Endothelial cell of umbilical vein (primary cell): ENCODE data around the gene MYT1. TPM values are rescaled to one million over a fixed set of nuclear protein-coding genes. Genes with fewer than 3 reads are reported as not detected.

Experiments
- BruUV-seq: library from RNA; stranded (reverse); fragments of 400-500 nt; replicated peaks from 2 replicates; lab custom pipeline; 2021; lab: Mats Ljungman, UMichigan
- CTCF ChIA-PET: fragments of 300-600, 350-600 bp; sonication (Branson Sonifier 250); formaldehyde crosslinking; loops from one replicate; lab custom pipeline; 2021; ENCODE audit warnings: antibody characterized with exemption, inconsistent platforms; lab: Charles Lee
- POLR2A ChIA-PET: fragments of 300-600, 350-600 bp; sonication (Branson Sonifier 250); formaldehyde crosslinking; loops from one replicate; lab custom pipeline; 2021; ENCODE audit warnings: antibody characterized with exemption, inconsistent platforms; lab: Charles Lee
- DNase-seq: peaks from one replicate; pipeline ENCODE4 v3.0.0-alpha.2; 2011; ENCODE audit warnings: low read depth, low spot score
- FAIRE-seq: peaks from 2 replicates; lab custom pipeline; 2011; peaks lifted over from hg19 to GRCh38; lab: Jason Lieb, UNC
- H2AFZ ChIP-seq: 2 replicates; pipeline ENCODE4 v1.6.0; 2012; ENCODE audit warnings: low read depth, low read length, control low read depth, inconsistent platforms
- H3K27ac ChIP-seq: 2 replicates; pipeline ENCODE4 v1.5.1; 2011; ENCODE audit warnings: low read depth, mild to moderate bottlenecking, control low read depth, low read length, moderate library complexity; ENCODE audit not compliant: insufficient read depth
- H3K27me3 ChIP-seq, 2 experiments: 2 replicates each; pipeline versions ENCODE4 v1.6.0 to v1.6.1; 2011; ENCODE audit warnings: low read length in 2 of 2, mixed read lengths in 1 of 2; ENCODE audit not compliant: control insufficient read depth in 2 of 2, insufficient read depth in 2 of 2
- H3K36me3 ChIP-seq, 2 experiments: 2 replicates in 1 of 2; 3 replicates in 1 of 2; pipeline ENCODE4 v1.5.1; 2011; ENCODE audit warnings: low read length in 2 of 2, mild to moderate bottlenecking in 1 of 2, moderate library complexity in 1 of 2; ENCODE audit not compliant: control insufficient read depth in 2 of 2, insufficient read depth in 2 of 2; ENCODE audit errors: extremely low read depth in 1 of 2
- H3K4me1 ChIP-seq: 3 replicates; pipeline ENCODE4 v1.5.1; 2011; ENCODE audit warnings: mild to moderate bottlenecking, low read length; ENCODE audit not compliant: control insufficient read depth, insufficient read depth; ENCODE audit errors: extremely low read depth
- H3K4me2 ChIP-seq: 2 replicates; pipeline ENCODE4 v1.6.1; 2011; ENCODE audit warnings: low read length, control low read depth, mixed read lengths; ENCODE audit not compliant: insufficient read depth
- H3K4me3 ChIP-seq, 3 experiments: fragments of 200-600 bp in 1 of 3; sonication (generic), shearing (Covaris generic) in 1 of 3; replicated peaks in 1 of 3; 2 replicates each; pipeline ENCODE4 v1.5.1; 2011 to 2016; ENCODE audit warnings: control low read depth in 3 of 3, low read length in 3 of 3, mild to moderate bottlenecking in 2 of 3, inconsistent platforms in 1 of 3, low read depth in 1 of 3, moderate library complexity in 1 of 3; ENCODE audit not compliant: insufficient read depth in 1 of 3
- H3K79me2 ChIP-seq: 2 replicates; pipeline ENCODE4 v1.6.0; 2012; ENCODE audit warnings: low read length, inconsistent platforms; ENCODE audit not compliant: control insufficient read depth, insufficient read depth
- H3K9ac ChIP-seq: replicated peaks from 2 replicates; pipeline ENCODE3; 2011; ENCODE audit warnings: low read length, control low read depth; ENCODE audit not compliant: insufficient read depth; ENCODE audit errors: extremely low read depth
- H3K9me1 ChIP-seq: replicated peaks from 3 replicates; pipeline ENCODE4 v1.6.0; 2011; ENCODE audit warnings: mild to moderate bottlenecking, low read length; ENCODE audit not compliant: control insufficient read depth, insufficient read depth; ENCODE audit errors: extremely low read depth
- H3K9me3 ChIP-seq: replicated peaks from 2 replicates; pipeline ENCODE4 v1.5.1; 2012; ENCODE audit warnings: low read length, inconsistent platforms; ENCODE audit not compliant: control insufficient read depth, insufficient read depth
- H4K20me1 ChIP-seq: replicated peaks from 2 replicates; pipeline ENCODE3; 2011; ENCODE audit warnings: mild to moderate bottlenecking, low read length; ENCODE audit not compliant: control insufficient read depth, insufficient read depth; ENCODE audit errors: extremely low read depth
- CTCF ChIP-seq, 2 donors: IDR thresholded peaks; 1 replicate in 1 of 2; 2 replicates in 1 of 2; pipeline ENCODE4 v1.5.1; 2011; ENCODE audit warnings: low read length in 2 of 2, mild to moderate bottlenecking in 2 of 2, moderate library complexity in 2 of 2, control low read depth in 1 of 2, inconsistent platforms in 1 of 2, low read depth in 1 of 2; ENCODE audit not compliant: insufficient read depth in 1 of 2; ENCODE audit errors: extremely low read depth in 1 of 2
- EZH2 ChIP-seq: IDR thresholded peaks from 2 replicates; pipeline ENCODE4 v1.6.1; 2012; ENCODE audit warnings: borderline replicate concordance, low read depth, mild to moderate bottlenecking, moderate library complexity, low read length, inconsistent platforms; ENCODE audit not compliant: severe bottlenecking
- FOS ChIP-seq: IDR thresholded peaks from 2 replicates; pipeline ENCODE4 v1.6.1; 2011; ENCODE audit warnings: mild to moderate bottlenecking, low read length, moderate library complexity, borderline replicate concordance; ENCODE audit not compliant: insufficient read depth
- GATA2 ChIP-seq: IDR thresholded peaks from 2 replicates; pipeline ENCODE4 v1.7.0; 2011; ENCODE audit warnings: low read depth, mild to moderate bottlenecking, moderate library complexity, mixed read lengths, low read length; ENCODE audit not compliant: insufficient read length, insufficient read depth
- JUN ChIP-seq: IDR thresholded peaks from 2 replicates; pipeline ENCODE4 v1.6.1; 2011; ENCODE audit warnings: borderline replicate concordance, low read depth; ENCODE audit not compliant: insufficient read length, insufficient read depth
- MAX ChIP-seq: IDR thresholded peaks from 2 replicates; pipeline ENCODE4 v1.6.1; 2011; ENCODE audit not compliant: insufficient read depth, insufficient read length
- MYC ChIP-seq: IDR thresholded peaks from one replicate; pipeline ENCODE4 v1.6.1; 2011; ENCODE audit warnings: mild to moderate bottlenecking, low read depth, low read length
- POLR2A ChIP-seq: IDR thresholded peaks from 2 replicates; pipeline ENCODE4 v1.6.1; 2012; ENCODE audit warnings: low read depth, mild to moderate bottlenecking, control low read depth, low read length
- POLR2AphosphoS5 ChIP-seq: IDR thresholded peaks from 2 replicates; pipeline ENCODE4 v1.6.1; 2012; ENCODE audit warnings: low read depth, mild to moderate bottlenecking, control low read depth, low read length, moderate library complexity; ENCODE audit not compliant: insufficient read depth
- dilution Hi-C: fragments of 300-500 bp; cut with MboI; formaldehyde crosslinking; loops from one replicate; pipeline ENCODE4 v1.15.0; 2019; ENCODE audit warnings: low sequenced_read_pairs; ENCODE audit not compliant: extremely low pct_ligation_motif_present
- intact Hi-C: fragments of 100-400 bp; cut with micrococcal nuclease; formaldehyde crosslinking; loops from one replicate; pipeline ENCODE4 v1.10.0; 2022
- polyA plus RNA-seq, 4 experiments: library from polyadenylated mRNA; depleted of rRNA in 3 of 4; stranded (reverse) in 3 of 4; unstranded in 1 of 4; fragments of >200 nt; gene quantifications; 2 replicates each; pipeline versions ENCODE4 v1.2.1 to v1.2.3, GENCODE V29; 2011 to 2012; ENCODE audit warnings: missing spikeins in 1 of 4
- total RNA-seq: library from RNA; stranded (reverse); gene quantifications from 2 replicates; pipeline ENCODE4 v1.2.3, GENCODE V29; 2021

MYT1 gene
- total and polyA plus RNA-seq, 2 donors (not counting 3 experiments of a cell fraction or from before 2014, with no cell fraction given): not detected

GRCh38 chr20:64217539-64218221 is 53.4 kb downstream of the MYT1 start:
- no peaks in the 10 kb centered on the region for H3K4me1 ChIP-seq
- H2AFZ ChIP-seq: no peak overlapping the region
- H3K27me3 ChIP-seq: no peaks in the 10 kb centered on the region
- ChIA-PET POLR2A (no interaction called here), CTCF (no interaction called here)
- no peak overlapping the region for H3K4me3 ChIP-seq
- H4K20me1 ChIP-seq: no peaks in the 10 kb centered on the region
- H3K27ac ChIP-seq: no peak overlapping the region
- H3K9ac ChIP-seq: no peak overlapping the region
- no peaks in the 10 kb centered on the region for H3K9me3 ChIP-seq
- H3K79me2 ChIP-seq: no peaks in the 10 kb centered on the region
- H3K36me3 ChIP-seq: no peaks in the 10 kb centered on the region
- no peak for DNase-seq
- no peaks in the 10 kb centered on the region for H3K9me1 ChIP-seq
- dilution Hi-C loops: no loop called here
- no TSS peak for BruUV-seq
- TF ChIP-seq JUN (no peak), CTCF (IDR thresholded peaks at IDR 0.05; ENCODE audit: extremely low read depth in 1 of 2, insufficient read depth in 1 of 2, low read depth in 1 of 2, low read length in 2 of 2) (no peak), MYC (no peak), FOS (no peak), EZH2 (no peak), POLR2A (no peak), GATA2 (no peak), POLR2AphosphoS5 (no peak), MAX (no peak)
- FAIRE-seq: no peak
- intact Hi-C loops: no loop called here
- H3K4me2 ChIP-seq: no peak overlapping the region
